ENCODE data around the gene SLC25A47. TPM values are rescaled to one million over a fixed set of nuclear protein-coding genes. Genes with fewer than 3 reads are reported as not detected.

Gene SLC25A47
- total and polyA plus RNA-seq, 2 experiments from 2014 or later, result not detected

DNA sequence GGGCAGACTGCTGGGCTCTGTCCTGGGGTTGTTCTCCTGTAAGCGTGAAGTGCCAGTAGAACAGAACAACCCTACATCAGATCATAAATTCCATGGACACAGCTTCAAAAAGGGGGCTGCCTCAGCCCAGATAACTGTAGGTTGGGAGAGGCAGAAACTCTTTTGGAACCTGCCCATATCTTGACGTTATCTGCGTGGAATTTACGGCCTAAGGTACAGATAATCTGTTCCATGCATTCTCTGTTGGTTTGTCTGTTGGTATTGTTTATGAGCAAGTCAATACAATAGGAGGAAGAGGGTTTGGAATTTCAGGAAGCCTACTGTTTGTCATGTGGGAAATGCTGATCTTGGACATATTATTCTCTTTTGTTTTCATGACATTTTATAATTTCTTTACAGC is 36.7 kb downstream of the SLC25A47 start:
- no peak overlapping the region for H3K9ac ChIP-seq
- no peak for DNase-seq

GRCh38 chr14:100361626-100362025 is 38.5 kb downstream of the SLC25A47 start:
- Histone ChIP-seq H3K4me2 (ENCODE audit: unreplicated experiment) (no peak overlapping the region), H2AFZ (no peak overlapping the region), H3K9ac (no peak overlapping the region), H3K79me2 (ENCODE audit: insufficient read depth) (peaks cover 32% of the 10 kb centered on the region; the same call in 1 of the 2 replicates), H4K20me1 (ENCODE audit: insufficient read depth) (no peaks in the 10 kb centered on the region; the same call in 1 of the 2 replicates), H3K9me2 (ENCODE audit: insufficient read depth) (no peaks in the 10 kb centered on the region), H3F3A (ENCODE audit: insufficient read depth) (peaks cover 5% of the 10 kb centered on the region; the same call in 1 of the 2 replicates), H3K27me3 (replicated peaks; ENCODE audit: insufficient read depth) (no peaks in the 10 kb centered on the region), H3K27ac (no peak overlapping the region), H3K4me3 (no peak overlapping the region), H3K36me3 (ENCODE audit: low read depth) (peaks cover 75% of the 10 kb centered on the region), H3K9me3 (ENCODE audit: low read depth) (no peaks in the 10 kb centered on the region), H3K4me1 (ENCODE audit: insufficient read depth) (no peaks in the 10 kb centered on the region)
- no peak for TF ChIP-seq EZH2 (IDR thresholded peaks at IDR 0.05; ENCODE audit: insufficient read depth, poor library complexity, severe bottlenecking)
- no peak for TF ChIP-seq EZH2phosphoT487 (IDR thresholded peaks at IDR 0.05; ENCODE audit: insufficient read depth, low read depth)
- WGBS, 2 experiments (ENCODE audit: low coverage in 1 of 2, low lambda C conversion rate in 2 of 2, missing lambda C conversion rate in 2 of 2), result 98% methylated on average over 5 of the region's 5 CpGs
- DNase-seq, result no peak
- in situ Hi-C loops (cut with MboI), result no loop called here

More for the DNA sequence above, 36.7 kb downstream of the SLC25A47 start:
- H3K4me2 ChIP-seq (ENCODE audit: unreplicated experiment), result no peak overlapping the region
- H4K20me1 ChIP-seq (ENCODE audit: insufficient read depth), result no peaks in the 10 kb centered on the region; the same call in 1 of the 2 replicates
- H3K4me1 ChIP-seq (ENCODE audit: insufficient read depth), result no peaks in the 10 kb centered on the region
- no peak overlapping the region for H3K27ac ChIP-seq
- TF ChIP-seq EZH2 (IDR thresholded peaks at IDR 0.05; ENCODE audit: insufficient read depth, poor library complexity, severe bottlenecking) (no peak), EZH2phosphoT487 (IDR thresholded peaks at IDR 0.05; ENCODE audit: insufficient read depth, low read depth) (no peak)
- H3K27me3 ChIP-seq (replicated peaks; ENCODE audit: insufficient read depth), result no peaks in the 10 kb centered on the region
- H3F3A ChIP-seq (ENCODE audit: insufficient read depth), result peaks cover 5% of the 10 kb centered on the region; the same call in 1 of the 2 replicates
- in situ Hi-C loops (cut with MboI), result no loop called here
- H3K9me2 ChIP-seq (ENCODE audit: insufficient read depth), result no peaks in the 10 kb centered on the region
- no peaks in the 10 kb centered on the region for H3K9me3 ChIP-seq (ENCODE audit: low read depth)
- H3K79me2 ChIP-seq (ENCODE audit: insufficient read depth), result 0 out of 2 replicates have a peak, but pooled peaks cover 24% of the 10 kb centered on the region
- WGBS, 2 experiments (ENCODE audit: low coverage in 1 of 2, low lambda C conversion rate in 2 of 2, missing lambda C conversion rate in 2 of 2), result 81 to 88% methylated on average over 4 of the region's 4 CpGs
- H2AFZ ChIP-seq, result no peak overlapping the region
- H3K4me3 ChIP-seq, result no peak overlapping the region
- H3K36me3 ChIP-seq (ENCODE audit: low read depth), result peaks cover 68% of the 10 kb centered on the region

- H3K27me3 ChIP-seq (replicated peaks; ENCODE audit: insufficient read depth), result no peaks in the 10 kb centered on the region
- no peak overlapping the region for H3K9ac ChIP-seq
- no peaks in the 10 kb centered on the region; the same call in 1 of the 2 replicates for H4K20me1 ChIP-seq (ENCODE audit: insufficient read depth)
- H3K4me3 ChIP-seq, result no peak overlapping the region
- no peak overlapping the region for H3K27ac ChIP-seq
- no peak overlapping the region for H2AFZ ChIP-seq
- H3K79me2 ChIP-seq (ENCODE audit: insufficient read depth), result peaks cover 32% of the 10 kb centered on the region; the same call in 1 of the 2 replicates
- H3K4me1 ChIP-seq (ENCODE audit: insufficient read depth), result no peaks in the 10 kb centered on the region
- WGBS, 2 experiments (ENCODE audit: low coverage in 1 of 2, low lambda C conversion rate in 2 of 2, missing lambda C conversion rate in 2 of 2), result 96 to 100% methylated on average over 1 of the region's 1 CpG
- no peak for DNase-seq
- H3K36me3 ChIP-seq (ENCODE audit: low read depth), result peaks cover 83% of the 10 kb centered on the region
- H3K9me2 ChIP-seq (ENCODE audit: insufficient read depth), result no peaks in the 10 kb centered on the region
- in situ Hi-C loops (cut with MboI), result no loop called here
- no peaks in the 10 kb centered on the region for H3K9me3 ChIP-seq (ENCODE audit: low read depth)
- TF ChIP-seq EZH2 (IDR thresholded peaks at IDR 0.05; ENCODE audit: insufficient read depth, poor library complexity, severe bottlenecking), result no peak
- TF ChIP-seq EZH2phosphoT487 (IDR thresholded peaks at IDR 0.05; ENCODE audit: insufficient read depth, low read depth), result no peak
- peaks cover 5% of the 10 kb centered on the region; the same call in 1 of the 2 replicates for H3F3A ChIP-seq (ENCODE audit: insufficient read depth)
- no peak overlapping the region for H3K4me2 ChIP-seq (ENCODE audit: unreplicated experiment)
These were observed 39.3 kb downstream of the SLC25A47 start for GRCh38 chr14:100362311-100362927.

- no peaks in the 10 kb centered on the region for H3K4me1 ChIP-seq (ENCODE audit: insufficient read depth)
- H3K9ac ChIP-seq, result no peak overlapping the region
- 98% methylated on average over 2 of the region's 2 CpGs for WGBS, 2 experiments (ENCODE audit: low coverage in 1 of 2, low lambda C conversion rate in 2 of 2, missing lambda C conversion rate in 2 of 2)
- peaks cover 38% of the 10 kb centered on the region; the same call in 1 of the 2 replicates for H3K79me2 ChIP-seq (ENCODE audit: insufficient read depth)
- no peaks in the 10 kb centered on the region for H3K27me3 ChIP-seq (replicated peaks; ENCODE audit: insufficient read depth)
- no peak overlapping the region for H3K4me2 ChIP-seq (ENCODE audit: unreplicated experiment)
- H4K20me1 ChIP-seq (ENCODE audit: insufficient read depth), result no peaks in the 10 kb centered on the region; the same call in 1 of the 2 replicates
- no peak for DNase-seq
- H3K4me3 ChIP-seq, result no peak overlapping the region
- no peaks in the 10 kb centered on the region for H3K9me2 ChIP-seq (ENCODE audit: insufficient read depth)
- in situ Hi-C loops (cut with MboI), result no loop called here
- H3K36me3 ChIP-seq (ENCODE audit: low read depth), result peaks cover 89% of the 10 kb centered on the region
- H3K9me3 ChIP-seq (ENCODE audit: low read depth), result no peaks in the 10 kb centered on the region
- H2AFZ ChIP-seq, result no peak overlapping the region
- TF ChIP-seq EZH2phosphoT487 (IDR thresholded peaks at IDR 0.05; ENCODE audit: insufficient read depth, low read depth) (no peak), EZH2 (IDR thresholded peaks at IDR 0.05; ENCODE audit: insufficient read depth, poor library complexity, severe bottlenecking) (no peak)
- H3K27ac ChIP-seq, result no peak overlapping the region
- peaks cover 5% of the 10 kb centered on the region; the same call in 1 of the 2 replicates for H3F3A ChIP-seq (ENCODE audit: insufficient read depth)
These were observed 39.9 kb downstream of the SLC25A47 start for GRCh38 chr14:100363053-100363452.
